ENCODE results near the gene DYNC1H1. TPM values are rescaled to one million over a fixed set of nuclear protein-coding genes. Genes with fewer than 3 reads are reported as not detected.

The DYNC1H1 gene
- total RNA-seq, 2 donors from 2014 or later: 171 to 219 TPM

DNA sequence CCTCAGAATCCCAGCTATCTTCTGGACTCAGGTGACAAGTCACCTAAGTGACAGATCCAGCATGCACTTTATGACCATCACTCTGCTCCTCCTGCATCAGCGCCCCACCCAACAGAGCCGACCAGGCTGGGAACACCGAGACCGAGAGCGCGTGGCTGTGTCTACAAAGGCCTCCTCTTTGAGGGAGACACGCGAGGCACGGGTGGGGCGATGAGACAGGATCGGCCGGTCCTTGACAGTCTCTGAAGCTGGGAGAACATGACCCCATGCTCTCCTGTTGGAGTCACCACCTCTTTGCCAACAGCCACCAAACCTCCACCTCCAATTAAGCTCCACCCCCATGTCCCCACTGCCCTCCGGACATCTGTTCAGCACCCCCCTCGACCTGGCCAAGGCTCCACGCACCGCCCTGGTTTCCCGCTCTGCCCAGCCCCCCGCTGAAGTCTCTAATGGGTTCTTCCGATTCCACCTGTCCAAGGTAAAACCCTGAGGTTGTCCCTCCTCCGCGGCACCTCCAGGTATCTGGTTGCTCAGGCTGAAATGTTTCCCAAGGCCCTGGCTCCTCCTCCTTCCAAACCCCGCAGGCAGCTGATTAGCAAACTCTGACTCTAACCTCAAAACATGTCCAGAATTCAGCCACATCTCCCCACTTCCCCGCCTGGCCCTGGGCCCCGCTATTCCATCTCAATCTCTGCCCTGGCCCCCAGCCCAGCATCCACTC, 91.0 kb downstream of the DYNC1H1 start:
- Histone ChIP-seq H3K27me3 (no peaks in the 10 kb centered on the region), H3K36me3 (replicated peaks in 1 of 2; ENCODE audit: insufficient read depth in 1 of 2, low read depth in 2 of 2) (peaks cover 0 to 9% of the 10 kb centered on the region in 2 donors), H3K4me3 (no peak overlapping the region), H3K4me1 (peaks cover 8% of the 10 kb centered on the region), H3K9me3 (no peaks in the 10 kb centered on the region), H3K27ac (no peak overlapping the region)
- no peak for TF ChIP-seq CTCF (IDR thresholded peaks at IDR 0.05)
- ATAC-seq: peak; percentile 50
- DNase-seq: peak in 3 of 4 donors; percentile 39 to 52 (median 43)
- intact Hi-C loops (cut with DNase I): no loop called here
- 54 to 55% methylated on average over 21 to 24 of the region's 24 CpGs for WGBS, 2 donors

- intact Hi-C loops (cut with DNase I): no loop called here
- 66 to 70% methylated on average over 29 to 31 of the region's 31 CpGs for WGBS, 2 donors
- Histone ChIP-seq H3K9me3 (no peaks in the 10 kb centered on the region), H3K27ac (no peak overlapping the region), H3K27me3 (no peaks in the 10 kb centered on the region), H3K36me3 (replicated peaks in 1 of 2; ENCODE audit: insufficient read depth in 1 of 2, low read depth in 2 of 2) (peaks cover 0 to 2% of the 10 kb centered on the region in 2 donors), H3K4me1 (peaks cover 8% of the 10 kb centered on the region), H3K4me3 (no peak overlapping the region)
- DNase-seq: no peak
- ATAC-seq: no peak
- TF ChIP-seq CTCF (IDR thresholded peaks at IDR 0.05) (no peak), POLR2A (IDR thresholded peaks at IDR 0.05) (no peak)
Observed at GRCh38 chr14:102056694-102057442, 92.5 kb downstream of the DYNC1H1 start.

GRCh38 chr14:102057480-102058114, 93.2 kb downstream of the DYNC1H1 start:
- H3K9me3 ChIP-seq: no peaks in the 10 kb centered on the region
- intact Hi-C loops (cut with DNase I): no loop called here
- ATAC-seq: no peak
- H3K27ac ChIP-seq: no peak overlapping the region
- no peak for TF ChIP-seq POLR2A (IDR thresholded peaks at IDR 0.05)
- no peak for TF ChIP-seq CTCF (IDR thresholded peaks at IDR 0.05)
- peaks cover 10% of the 10 kb centered on the region for H3K4me1 ChIP-seq
- no peak for DNase-seq
- H3K27me3 ChIP-seq: no peaks in the 10 kb centered on the region
- H3K36me3 ChIP-seq (replicated peaks in 1 of 2; ENCODE audit: insufficient read depth in 1 of 2, low read depth in 2 of 2): peaks cover 0 to 2% of the 10 kb centered on the region in 2 donors
- 48 to 64% methylated on average over 8 to 10 of the region's 10 CpGs for WGBS, 2 donors
- H3K4me3 ChIP-seq: no peak overlapping the region

- Histone ChIP-seq H3K27ac (no peak overlapping the region), H3K9me3 (no peaks in the 10 kb centered on the region), H3K27me3 (no peaks in the 10 kb centered on the region), H3K4me1 (peaks cover 15% of the 10 kb centered on the region), H3K36me3 (replicated peaks in 1 of 2; ENCODE audit: insufficient read depth in 1 of 2, low read depth in 2 of 2) (no peaks in the 10 kb centered on the region), H3K4me3 (no peak overlapping the region)
- WGBS, 2 donors: 46 to 52% methylated on average over 7 of the region's 7 CpGs
- ATAC-seq (no peak), DNase-seq (no peak)
- intact Hi-C loops (cut with DNase I): no loop called here
- no peak for TF ChIP-seq CTCF (IDR thresholded peaks at IDR 0.05)
- TF ChIP-seq POLR2A (IDR thresholded peaks at IDR 0.05): no peak
Observed at GRCh38 chr14:102058146-102058545, 93.8 kb downstream of the DYNC1H1 start.
